GM18507 (cell line): ENCODE results near the gene TNS4.

ENCODE experiments used
- DNase-seq: peaks from one replicate; pipeline ENCODE4 v3.0.0; 2011; ENCODE audit warnings: low read depth; ENCODE audit not compliant: insufficient read length; ENCODE audit errors: extremely low spot score
- FAIRE-seq: peaks from 2 replicates; lab custom pipeline; 2011; peaks lifted over from hg19 to GRCh38; lab: Jason Lieb, UNC

The TNS4 gene

GRCh38 chr17:40447148-40447644, 54.2 kb downstream of the TNS4 start:
- FAIRE-seq = no peak
- DNase-seq = no peak

GRCh38 chr17:40445751-40446468, 55.5 kb downstream of the TNS4 start:
- FAIRE-seq = no peak
- no peak for DNase-seq

GRCh38 chr17:40443988-40444899, 57.2 kb downstream of the TNS4 start:
- FAIRE-seq (no peak), DNase-seq (no peak)

GRCh38 chr17:40443196-40443987, 58.0 kb downstream of the TNS4 start, which contains the start of gene IGFBP4:
Gene IGFBP4 (plus strand): TSS chr17:40443450. CDS start chr17:40443736, 286 bp downstream.
- FAIRE-seq = no peak
- peak; percentile 42 for DNase-seq

GRCh38 chr17:40442392-40443195, 58.8 kb downstream of the TNS4 start:
- DNase-seq (no peak), FAIRE-seq (no peak)

- FAIRE-seq (no peak), DNase-seq (no peak)
These were observed 61.3 kb downstream of the TNS4 start for GRCh38 chr17:40440166-40440565.

- FAIRE-seq (no peak), DNase-seq (no peak)
These were observed 64.2 kb downstream of the TNS4 start for GRCh38 chr17:40437095-40437732.

- FAIRE-seq (no peak), DNase-seq (no peak)
These were observed 64.8 kb downstream of the TNS4 start for GRCh38 chr17:40436636-40437035.

GRCh38 chr17:40433551-40434415, 67.6 kb downstream of the TNS4 start:
- DNase-seq (no peak), FAIRE-seq (peak; percentile 29)

GRCh38 chr17:40432864-40433528, 68.4 kb downstream of the TNS4 start:
- FAIRE-seq (no peak), DNase-seq (no peak)

- no peak for FAIRE-seq
- DNase-seq = no peak
These were observed 70.2 kb downstream of the TNS4 start for GRCh38 chr17:40431231-40431602.

GRCh38 chr17:40430272-40431230, 70.9 kb downstream of the TNS4 start:
- no peak for FAIRE-seq
- DNase-seq = no peak

- DNase-seq (no peak), FAIRE-seq (peak; percentile 5)
These were observed 74.4 kb downstream of the TNS4 start for GRCh38 chr17:40427002-40427491.
